GM19395 (cell line): ENCODE data around the gene PRRT2.

ENCODE experiments used
- ATAC-seq: cut with Tn5 transposase; IDR thresholded peaks from one replicate; pipeline ENCODE4 v1.9.1; 2021; ENCODE audit warnings: mild to moderate bottlenecking, moderate library complexity; ENCODE audit not compliant: unreplicated experiment

The PRRT2 gene

DNA sequence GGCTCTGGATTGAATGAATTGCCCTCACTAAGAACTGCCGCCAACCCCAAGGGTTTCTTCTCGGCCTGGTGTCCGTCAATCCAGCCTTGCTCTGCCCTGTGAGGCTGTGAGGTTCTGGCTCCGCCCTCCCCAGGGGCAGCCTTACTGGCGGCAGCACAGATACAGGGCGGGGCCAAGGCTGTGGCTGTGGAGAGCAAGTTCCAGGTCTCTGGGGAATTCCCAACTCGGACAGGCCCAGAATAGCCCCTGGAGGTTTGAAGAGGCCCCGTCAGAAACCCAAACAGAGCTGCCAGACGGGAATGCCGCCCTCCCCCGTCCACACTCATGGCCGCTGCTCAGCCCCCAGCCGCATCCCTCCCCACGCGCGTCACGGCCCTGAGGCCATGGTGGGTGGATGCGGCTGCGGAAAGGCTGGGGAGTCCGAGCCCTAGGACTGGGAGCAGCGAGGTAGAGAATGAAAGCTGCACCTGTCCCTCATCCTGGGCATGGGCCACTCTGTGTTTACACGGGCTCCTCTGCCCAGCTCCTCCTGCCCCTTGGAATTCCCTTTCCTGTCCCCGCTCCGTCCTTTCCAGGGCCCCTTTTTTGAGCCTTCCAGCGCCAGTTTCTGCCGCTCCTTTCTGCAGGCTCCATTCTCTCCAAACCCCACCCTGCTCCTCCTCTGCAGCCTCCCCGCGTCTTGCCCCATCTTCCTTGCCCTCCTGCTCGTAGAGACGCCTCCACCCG lies 660 bp upstream of the PRRT2 start:
- ATAC-seq: peak; percentile 37

DNA sequence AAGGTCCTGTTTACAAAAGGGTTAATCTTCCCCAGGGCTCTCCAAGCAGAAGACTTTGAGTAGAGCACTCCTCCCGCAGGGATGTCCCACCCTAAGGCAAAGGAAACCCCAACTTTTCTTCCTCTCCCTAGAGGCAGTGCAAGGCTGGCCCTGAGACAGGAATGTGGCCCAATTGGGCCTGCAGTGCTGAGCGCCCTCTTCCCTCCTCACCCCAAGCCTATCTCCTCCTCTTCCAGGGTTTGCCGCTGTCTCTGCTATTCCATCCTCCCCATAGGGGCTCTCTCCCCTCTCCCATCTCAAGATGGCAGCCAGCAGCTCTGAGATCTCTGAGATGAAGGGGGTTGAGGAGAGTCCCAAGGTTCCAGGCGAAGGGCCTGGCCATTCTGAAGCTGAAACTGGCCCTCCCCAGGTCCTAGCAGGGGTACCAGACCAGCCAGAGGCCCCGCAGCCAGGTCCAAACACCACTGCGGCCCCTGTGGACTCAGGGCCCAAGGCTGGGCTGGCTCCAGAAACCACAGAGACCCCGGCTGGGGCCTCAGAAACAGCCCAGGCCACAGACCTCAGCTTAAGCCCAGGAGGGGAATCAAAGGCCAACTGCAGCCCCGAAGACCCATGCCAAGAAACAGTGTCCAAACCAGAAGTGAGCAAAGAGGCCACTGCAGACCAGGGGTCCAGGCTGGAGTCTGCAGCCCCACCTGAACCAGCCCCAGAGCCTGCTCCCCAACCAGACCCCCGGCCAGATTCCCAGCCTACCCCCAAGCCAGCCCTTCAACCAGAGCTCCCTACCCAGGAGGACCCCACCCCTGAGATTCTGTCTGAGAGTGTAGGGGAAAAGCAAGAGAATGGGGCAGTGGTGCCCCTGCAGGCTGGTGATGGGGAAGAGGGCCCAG lies 1.0 kb downstream of the PRRT2 start:
- ATAC-seq: no peak

DNA sequence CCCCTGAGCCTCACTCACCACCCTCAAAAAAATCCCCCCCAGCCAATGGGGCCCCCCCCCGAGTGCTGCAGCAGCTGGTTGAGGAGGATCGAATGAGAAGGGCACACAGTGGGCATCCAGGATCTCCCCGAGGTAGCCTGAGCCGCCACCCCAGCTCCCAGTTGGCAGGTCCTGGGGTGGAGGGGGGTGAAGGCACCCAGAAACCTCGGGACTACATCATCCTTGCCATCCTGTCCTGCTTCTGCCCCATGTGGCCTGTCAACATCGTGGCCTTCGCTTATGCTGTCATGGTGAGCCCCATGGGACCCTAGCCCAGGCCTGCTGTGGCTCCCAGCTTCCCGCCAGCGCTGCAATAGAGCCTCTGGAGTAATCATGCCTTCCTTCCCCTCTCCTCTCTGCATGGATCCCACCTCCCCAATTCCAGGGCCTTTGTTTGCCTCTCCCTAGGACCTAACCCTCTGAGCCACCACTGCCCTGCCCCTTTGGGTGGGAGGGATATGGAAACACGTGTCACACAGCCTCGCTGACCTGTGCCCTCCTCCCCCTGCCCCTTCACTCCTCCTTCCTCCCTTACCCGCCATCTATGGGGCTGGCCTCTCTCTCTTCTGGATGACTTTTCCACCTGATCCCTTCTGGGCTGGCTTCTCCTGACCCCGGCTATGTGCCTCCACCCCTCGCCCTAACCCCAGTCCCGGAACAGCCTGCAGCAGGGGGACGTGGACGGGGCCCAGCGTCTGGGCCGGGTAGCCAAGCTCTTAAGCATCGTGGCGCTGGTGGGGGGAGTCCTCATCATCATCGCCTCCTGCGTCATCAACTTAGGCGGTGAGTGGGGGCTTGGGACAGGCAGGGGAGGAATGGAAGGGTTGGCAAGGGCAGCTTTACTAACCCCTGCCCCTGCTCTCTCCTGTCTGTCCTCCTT lies 1.9 kb downstream of the PRRT2 start:
- ATAC-seq: no peak

DNA sequence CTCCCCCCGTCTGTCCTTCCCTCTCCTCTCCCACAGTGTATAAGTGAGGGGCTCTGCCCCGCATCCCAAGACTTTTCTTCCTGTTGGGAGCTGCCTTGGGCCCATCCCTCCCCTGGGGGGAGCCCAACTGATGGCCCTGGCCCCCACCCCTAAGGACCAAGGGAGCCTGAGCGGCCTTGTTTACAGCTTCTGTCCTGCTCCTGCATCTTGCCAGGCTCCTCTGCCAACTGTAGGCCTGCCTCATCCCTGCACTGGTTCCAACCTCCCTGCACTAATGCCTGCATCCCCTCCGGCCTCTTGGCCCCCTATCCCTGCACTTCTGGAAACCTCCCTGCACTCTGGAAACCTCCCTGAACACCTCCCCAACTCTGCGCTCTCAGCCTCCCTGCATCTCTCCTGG lies 2.6 kb downstream of the PRRT2 start:
- ATAC-seq: no peak

DNA sequence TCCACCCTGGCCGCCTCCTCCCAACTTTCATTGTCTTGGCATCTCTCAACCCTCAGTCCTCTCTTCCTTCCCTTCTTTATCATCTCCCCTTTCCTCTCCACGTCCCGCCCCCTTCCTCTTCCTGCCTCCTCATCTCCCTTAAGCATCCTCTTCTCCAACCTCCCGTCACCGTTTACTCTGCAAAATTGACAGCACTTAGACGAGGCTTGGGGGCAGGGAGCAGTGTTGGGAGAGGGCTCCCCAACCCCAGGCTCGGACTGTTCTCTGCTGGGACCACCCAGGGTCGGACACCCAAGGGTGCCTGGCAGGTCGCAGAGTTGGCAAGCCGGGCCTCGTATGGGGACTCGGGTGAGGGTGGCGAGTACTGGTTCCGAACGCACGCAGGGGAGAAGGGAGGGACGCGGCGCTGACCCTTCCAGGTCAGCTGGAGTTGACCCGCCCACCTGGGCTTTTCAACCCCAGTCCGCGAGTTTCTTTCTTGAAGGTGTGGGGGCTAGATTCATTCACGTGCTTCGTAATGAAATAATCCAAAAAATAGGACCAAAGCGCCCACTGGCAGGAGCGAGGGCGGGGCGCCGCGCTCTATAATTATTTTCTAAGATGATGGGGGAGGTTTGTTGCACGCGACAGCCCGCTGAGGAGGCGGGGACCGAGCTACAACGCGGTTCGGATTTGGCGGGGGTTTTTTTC lies 3.2 kb downstream of the PRRT2 start:
- no peak for ATAC-seq

DNA sequence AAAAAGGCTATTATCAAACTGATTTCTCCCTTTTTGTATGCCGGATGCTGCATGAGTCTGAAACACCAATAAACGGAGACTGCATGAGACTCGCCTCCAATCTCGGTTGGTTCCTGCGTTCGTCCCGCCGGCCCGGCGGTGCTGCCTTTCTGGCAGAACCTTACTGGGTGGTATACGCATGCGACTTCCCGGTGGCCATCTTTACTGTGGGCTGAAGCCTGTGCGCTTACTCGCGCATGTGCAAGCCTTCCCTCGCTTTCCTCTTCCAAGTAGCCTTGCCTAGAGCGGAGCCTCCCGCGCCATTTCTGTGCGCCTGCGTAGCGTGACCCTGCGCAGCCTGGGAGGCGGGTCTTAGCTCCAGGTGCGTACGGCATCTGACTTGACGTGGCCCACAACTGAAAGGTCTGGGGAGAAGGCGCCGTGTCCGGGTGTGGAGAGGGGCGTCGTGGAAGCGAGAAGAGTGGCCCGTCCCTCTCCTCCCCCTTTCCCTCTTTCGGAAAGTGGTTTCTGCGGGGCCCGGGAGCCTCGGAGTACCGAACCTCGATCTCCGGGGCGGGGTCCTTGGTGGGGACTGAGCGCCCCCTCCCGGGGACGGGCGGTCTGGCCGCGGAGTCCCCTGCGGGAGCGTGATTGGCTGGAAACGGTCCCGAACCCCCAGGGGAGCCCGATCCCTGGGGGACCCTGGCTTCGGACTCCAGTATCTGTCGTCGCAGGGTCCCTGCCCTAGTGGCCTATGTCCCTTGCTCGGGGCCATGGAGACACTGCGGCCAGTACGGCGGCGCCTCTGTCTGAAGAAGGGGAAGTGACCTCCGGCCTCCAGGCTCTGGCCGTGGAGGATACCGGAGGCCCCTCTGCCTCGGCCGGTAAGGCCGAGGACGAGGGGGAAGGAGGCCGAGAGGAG lies 4.0 kb downstream of the PRRT2 start, which contains the start of gene PAGR1:
PAGR1 (plus strand) TSS at position 360 of the 901 bp plus-strand sequence; CDS start at position 734, 374 bp downstream.
- ATAC-seq: peak; percentile 65

DNA sequence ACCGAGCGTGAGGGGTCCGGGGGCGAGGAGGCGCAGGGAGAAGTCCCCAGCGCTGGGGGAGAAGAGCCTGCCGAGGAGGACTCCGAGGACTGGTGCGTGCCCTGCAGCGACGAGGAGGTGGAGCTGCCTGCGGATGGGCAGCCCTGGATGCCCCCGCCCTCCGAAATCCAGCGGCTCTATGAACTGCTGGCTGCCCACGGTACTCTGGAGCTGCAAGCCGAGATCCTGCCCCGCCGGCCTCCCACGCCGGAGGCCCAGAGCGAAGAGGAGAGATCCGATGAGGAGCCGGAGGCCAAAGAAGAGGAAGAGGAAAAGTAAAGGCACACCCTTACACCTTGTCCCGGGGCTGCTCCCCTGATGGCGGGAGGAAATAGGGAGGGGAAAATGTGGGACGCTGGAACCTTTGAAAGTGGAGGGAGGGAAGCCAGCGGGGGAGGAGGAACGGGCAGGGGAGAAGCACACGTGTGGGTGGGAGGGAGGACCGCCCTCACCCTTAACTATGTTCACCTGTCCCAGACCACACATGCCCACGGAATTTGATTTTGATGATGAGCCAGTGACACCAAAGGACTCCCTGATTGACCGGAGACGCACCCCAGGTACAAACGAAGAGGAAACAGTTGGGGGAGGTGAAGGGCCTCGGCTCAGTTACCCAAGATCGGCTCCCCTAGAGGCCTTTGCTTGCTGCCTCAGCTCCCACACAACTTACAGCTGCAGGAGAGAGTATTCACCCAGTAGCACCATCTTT lies 4.9 kb downstream of the PRRT2 start:
- peak; percentile 10 for ATAC-seq

DNA sequence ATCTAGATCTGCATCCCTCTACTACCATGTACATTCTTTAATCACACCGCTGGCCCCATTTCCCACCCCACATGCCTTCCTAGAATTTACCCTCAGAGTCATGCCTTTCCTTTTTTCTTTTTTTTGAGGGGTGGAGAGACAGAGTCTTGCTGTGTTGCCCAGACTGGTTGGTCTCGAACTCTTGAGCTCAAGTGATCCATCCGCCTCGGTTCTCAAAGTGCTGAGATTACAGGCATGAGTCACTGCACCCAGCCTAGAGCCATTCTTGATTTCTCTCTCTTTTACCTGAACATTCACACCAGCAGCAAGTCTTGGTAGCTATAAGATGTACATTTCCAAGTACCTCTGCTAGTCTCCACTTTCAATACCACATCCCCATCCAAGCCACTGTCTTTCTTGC lies 6.1 kb downstream of the PRRT2 start:
- ATAC-seq: no peak

DNA sequence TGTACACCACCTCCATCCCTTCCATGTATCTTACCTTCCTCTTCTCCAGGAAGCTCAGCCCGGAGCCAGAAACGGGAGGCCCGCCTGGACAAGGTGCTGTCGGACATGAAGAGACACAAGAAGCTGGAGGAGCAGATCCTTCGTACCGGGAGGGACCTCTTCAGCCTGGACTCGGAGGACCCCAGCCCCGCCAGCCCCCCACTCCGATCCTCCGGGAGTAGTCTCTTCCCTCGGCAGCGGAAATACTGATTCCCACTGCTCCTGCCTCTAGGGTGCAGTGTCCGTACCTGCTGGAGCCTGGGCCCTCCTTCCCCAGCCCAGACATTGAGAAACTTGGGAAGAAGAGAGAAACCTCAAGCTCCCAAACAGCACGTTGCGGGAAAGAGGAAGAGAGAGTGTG lies 7.5 kb downstream of the PRRT2 start:
- no peak for ATAC-seq

DNA sequence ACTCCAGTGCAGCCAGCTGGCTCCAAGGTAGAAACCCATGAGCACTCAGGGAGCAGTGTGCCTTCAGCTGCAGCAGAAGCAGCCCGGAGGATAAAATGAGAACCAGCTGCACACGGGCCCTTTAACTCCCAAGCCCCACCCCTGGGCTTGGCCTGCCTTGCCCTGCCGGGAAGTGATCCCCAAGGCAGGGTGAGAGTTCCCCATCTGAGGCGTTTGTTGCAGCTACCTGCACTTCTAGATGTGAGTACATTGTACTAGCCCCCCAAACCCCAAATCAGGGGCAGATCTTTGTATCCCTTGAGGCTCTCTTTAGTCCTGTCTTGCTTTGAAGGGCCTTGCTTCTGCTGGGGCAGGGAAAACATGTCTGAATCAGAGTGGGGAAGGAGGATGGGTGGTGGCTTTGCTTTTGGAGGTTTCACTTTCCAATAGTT lies 8.3 kb downstream of the PRRT2 start, which contains the start of gene MVP:
MVP (plus strand) TSS at position 192 of the 431 bp plus-strand sequence. CDS start 10,088 bp downstream, outside the sequence.
- ATAC-seq: no peak

DNA sequence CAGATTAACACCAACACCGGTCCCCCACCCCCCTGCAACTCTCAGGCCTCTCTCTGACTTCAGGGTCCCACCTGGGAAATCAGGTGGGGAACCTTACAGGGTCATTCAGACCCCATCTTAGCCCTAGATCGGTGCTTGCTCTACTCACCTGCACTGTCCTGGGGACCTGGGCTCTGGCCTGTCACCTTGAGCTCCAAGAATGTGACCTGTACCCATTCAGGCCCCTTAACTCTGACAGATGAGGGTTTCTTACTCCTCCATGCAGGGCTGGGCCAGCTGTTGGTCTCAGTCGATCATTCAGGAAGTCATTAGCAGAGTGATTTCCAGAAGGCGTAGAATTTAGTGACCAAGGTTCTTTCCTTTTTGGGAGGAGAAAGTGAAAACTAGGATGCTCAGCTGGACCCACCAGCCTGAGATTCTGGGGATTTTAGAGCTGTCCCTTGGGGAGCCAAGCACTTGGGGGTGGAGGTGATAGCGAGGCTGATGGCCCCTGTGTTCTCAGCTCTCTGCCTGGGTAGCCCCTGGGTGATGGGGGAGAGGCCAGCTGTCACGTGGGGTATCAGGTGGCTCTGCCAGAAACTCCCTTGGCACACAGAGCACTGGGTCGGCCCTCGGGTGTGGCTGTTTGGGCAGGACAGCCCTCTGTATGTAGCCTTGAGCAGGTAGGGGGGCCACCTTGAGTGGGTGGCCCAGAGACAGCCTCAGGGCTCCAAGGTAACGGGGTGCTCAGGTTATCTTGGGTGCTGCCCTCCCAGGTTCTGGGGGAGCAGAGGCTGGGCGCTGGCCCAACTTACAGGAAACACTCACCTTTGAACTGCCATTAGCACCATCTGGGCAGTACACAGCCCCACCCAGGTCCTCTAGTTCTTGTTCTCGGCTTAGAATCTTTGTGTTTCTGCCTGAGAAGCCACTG lies 9.0 kb downstream of the PRRT2 start:
- no peak for ATAC-seq

DNA sequence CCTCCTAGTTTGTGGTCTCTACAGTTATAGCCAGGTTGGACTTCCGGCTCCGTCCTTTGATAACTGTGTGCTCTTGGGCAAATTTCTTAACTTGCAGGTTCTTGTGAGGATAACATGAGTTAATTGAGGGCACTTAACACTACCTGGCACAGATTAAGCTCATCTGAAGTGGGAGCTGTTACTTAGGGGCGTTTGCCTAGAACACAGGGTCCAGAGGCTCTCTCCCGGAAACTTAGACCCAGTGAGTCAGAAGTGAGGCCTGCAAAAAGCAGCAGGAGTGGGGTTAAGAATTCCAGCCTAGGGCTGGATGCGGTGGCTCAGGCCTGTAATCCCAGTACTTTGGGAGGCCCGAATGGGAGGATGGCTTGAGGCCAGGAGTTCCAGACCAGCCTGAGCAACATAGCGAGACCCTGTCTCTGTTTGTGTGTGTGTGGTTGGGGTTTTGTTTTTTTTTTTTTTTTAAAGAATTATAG lies 9.7 kb downstream of the PRRT2 start:
- ATAC-seq: no peak

DNA sequence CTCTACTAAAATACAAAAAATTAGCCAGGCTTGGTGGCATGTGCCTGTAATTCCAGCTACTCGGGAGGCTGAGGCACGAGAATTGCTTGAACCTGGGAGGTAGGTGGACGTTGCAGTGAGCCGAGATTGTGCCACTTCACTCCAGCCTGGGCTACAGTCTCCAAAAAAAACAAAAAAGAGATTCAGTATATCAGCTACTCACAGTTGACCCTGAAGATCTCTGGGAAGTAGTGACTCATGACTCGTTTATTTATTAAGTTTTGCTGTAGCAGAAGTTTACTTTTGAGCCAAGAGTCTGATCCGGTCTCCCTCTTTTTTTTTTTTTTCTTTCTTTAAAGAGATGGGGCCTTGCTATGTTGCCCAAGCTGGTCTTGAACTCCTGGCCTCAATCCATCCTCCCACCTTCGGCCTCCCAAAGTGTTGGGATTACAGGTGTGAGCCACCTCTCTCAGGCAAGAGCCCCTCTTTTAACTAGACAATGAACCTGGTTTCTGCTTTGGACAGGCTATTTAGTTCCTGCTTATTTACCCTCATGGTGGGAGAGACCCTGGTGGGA lies 12.7 kb downstream of the PRRT2 start:
- no peak for ATAC-seq

DNA sequence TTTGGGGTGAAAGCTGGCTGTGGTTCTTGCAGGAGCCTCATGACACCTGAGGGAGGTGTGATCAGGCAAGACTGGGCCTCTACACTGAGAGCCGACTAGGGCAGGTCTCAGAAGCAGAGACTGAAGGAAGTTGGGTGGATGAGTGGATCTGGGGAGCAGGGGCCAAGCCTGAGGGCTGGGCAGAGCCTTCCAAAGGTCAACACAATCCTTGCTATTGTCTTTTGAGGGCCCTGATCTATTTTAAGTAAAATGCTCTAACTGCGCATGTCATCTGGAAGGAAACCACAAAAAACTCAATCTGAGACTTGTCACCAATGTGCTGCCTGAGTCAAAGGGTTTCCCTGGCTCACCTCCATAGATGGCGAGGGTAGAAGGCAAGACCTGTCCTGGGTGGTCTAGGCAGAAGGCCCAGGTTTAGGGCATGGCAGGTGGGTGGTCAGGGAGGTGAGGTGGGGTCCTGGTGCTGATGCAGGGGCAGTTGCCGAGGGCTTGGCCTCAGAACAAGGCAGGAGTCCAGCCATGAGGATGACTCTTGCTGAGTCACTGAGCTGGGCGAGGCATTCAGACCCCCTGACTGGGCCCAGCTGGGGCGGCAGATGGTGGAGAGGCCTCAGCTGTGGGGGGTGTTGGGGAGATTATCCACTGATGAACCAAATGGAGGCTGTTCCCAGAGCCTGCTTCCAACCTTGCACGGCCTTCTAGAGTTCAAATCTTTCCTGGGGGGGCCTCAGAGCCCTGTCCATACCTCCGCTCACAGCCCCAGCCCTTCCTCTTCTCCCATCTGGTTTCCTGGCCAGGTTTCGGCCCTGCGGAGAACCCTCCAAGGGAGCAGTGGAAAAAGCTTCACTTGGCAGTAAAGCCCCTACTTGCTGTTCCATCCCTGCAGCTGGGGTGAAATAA lies 13.4 kb downstream of the PRRT2 start:
- ATAC-seq: no peak

DNA sequence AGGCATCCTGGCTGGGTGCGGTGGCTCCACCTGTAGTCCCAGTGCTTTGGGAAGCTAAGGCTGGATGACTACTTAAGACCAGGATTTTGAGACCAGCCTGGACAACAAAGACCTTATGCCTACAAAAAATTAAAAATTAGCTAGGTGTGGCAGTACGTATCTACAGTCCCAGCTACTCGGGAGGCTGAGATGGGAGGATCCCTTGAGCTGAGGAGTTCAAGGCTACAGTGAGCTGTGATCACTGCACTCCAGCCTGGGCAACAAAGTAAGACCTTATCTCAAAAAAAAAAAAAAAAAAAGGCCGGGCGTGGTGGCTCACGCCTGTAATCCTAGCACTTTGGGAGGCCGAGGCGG lies 14.3 kb downstream of the PRRT2 start:
- ATAC-seq: no peak

DNA sequence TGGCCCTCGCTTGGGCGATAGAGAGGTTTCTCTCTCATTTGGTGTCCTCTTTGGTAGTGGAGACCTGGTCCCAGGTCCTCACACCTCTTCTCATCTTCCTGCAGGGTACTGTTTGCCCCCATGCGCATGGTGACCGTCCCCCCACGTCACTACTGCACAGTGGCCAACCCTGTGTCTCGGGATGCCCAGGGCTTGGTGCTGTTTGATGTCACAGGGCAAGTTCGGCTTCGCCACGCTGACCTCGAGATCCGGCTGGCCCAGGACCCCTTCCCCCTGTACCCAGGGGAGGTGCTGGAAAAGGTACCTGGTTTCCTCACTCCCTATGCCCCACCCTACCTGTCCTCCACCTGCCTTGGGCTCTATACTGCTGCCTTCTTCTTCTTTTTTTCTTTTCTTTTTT lies 18.8 kb downstream of the PRRT2 start:
- ATAC-seq: no peak
